IPS-18a (cell line): ENCODE measurements around the gene NSUN4.
A peak's percentile ranks its signal among the peaks of the same experiment; 100 is the strongest.

Source experiments
- H3K27ac ChIP-seq: one replicate; pipeline ENCODE4 v1.5.1; 2013; ENCODE audit warnings: low read length
- H3K27me3 ChIP-seq: one replicate; pipeline ENCODE4 v1.6.1; 2013; ENCODE audit warnings: mild to moderate bottlenecking, low read length; ENCODE audit not compliant: control insufficient read depth, insufficient read depth
- H3K36me3 ChIP-seq: one replicate; pipeline ENCODE4 v1.6.1; 2013; ENCODE audit warnings: low read depth, low read length; ENCODE audit not compliant: control insufficient read depth
- H3K4me1 ChIP-seq: one replicate; pipeline ENCODE4 v1.6.1; 2013; ENCODE audit warnings: low read depth, low read length; ENCODE audit not compliant: control insufficient read depth
- H3K4me3 ChIP-seq: one replicate; pipeline ENCODE4 v1.5.1; 2013; ENCODE audit warnings: low read length
- H3K9ac ChIP-seq: one replicate; pipeline ENCODE4 v1.6.1; 2013; ENCODE audit warnings: mild to moderate bottlenecking, low read length, moderate library complexity
- H3K9me3 ChIP-seq: one replicate; pipeline ENCODE4 v1.6.1; 2013; ENCODE audit warnings: low read depth, low read length; ENCODE audit not compliant: control insufficient read depth

The NSUN4 gene

DNA sequence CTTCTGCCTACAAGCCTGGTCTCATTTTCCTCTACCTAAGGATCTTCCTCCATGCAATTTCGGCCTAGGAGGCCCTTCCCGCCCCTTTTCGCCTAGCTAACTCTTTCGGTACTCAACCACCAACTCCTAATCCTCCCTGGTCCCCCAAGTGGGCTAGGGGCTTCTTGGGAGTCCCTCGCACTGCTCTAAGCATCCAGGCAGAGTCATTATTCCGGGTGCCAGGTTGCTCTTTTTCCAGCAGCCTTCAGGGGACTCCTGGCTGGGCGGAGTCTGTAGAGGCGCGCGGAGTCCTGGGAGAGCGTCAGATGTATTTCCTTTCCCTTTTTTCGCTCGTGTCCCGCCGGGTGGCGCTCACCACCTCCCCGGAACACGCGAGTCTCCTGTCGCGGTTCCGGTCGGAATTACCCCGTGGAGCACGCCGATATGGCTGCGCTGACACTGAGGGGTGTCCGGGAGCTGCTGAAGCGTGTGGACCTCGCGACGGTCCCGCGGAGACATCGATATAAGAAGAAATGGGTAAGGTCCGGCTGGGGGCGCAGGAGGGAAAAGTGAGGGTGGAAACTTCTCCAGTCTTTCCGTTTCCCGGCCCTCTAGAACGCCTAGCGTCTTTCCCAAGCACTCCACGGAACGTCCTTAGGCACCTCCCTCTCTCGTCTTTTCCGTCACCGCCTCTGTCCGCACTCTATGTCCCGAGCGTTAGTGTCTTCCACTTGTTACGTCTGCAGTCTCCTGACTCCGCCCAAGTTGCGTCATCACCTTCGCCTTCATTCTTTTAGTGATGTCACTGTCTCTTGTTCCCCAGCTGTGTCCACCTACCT is at the start of gene NSUN4:
Gene NSUN4 (plus strand): TSS at position 404 of the 818 bp plus-strand sequence. CDS start 20 bp downstream, at position 424.
- H3K27me3 ChIP-seq, result no peaks in the 10 kb centered on the region
- H3K27ac ChIP-seq, result peak within 1 kb of the TSS; percentile 96
- H3K4me3 ChIP-seq, result peak within 1 kb of the TSS; percentile 94
- no peaks in the 10 kb centered on the region for H3K9me3 ChIP-seq
- peaks cover 10% of the 10 kb centered on the region for H3K36me3 ChIP-seq
- H3K4me1 ChIP-seq, result peaks cover 3% of the 10 kb centered on the region
- H3K9ac ChIP-seq, result peak within 1 kb of the TSS; percentile 87

DNA sequence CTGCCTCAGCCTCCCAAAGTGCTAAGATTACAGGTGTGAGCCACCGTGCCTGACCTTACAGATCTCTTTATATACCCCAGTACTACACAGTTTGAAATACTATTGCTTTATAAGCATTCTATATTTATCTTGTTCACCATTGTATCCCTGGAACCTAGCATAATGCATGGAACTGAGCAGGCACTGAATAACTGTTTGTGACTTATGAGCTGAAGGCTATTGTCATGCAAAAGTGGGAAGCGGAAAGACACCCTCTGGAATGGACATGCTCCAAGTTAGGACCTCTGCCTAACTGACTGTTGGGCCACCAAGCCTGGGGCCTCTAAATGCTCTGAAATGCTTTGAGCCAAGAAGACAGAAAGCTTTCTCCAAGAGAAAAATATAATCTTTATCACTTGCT is 45.3 kb upstream of the NSUN4 start:
- no peaks in the 10 kb centered on the region for H3K27me3 ChIP-seq
- H3K27ac ChIP-seq, result no peak overlapping the region
- H3K9me3 ChIP-seq, result no peaks in the 10 kb centered on the region
- H3K4me3 ChIP-seq, result no peak overlapping the region
- H3K4me1 ChIP-seq, result peaks cover 10% of the 10 kb centered on the region
- H3K9ac ChIP-seq, result no peak overlapping the region
- peaks cover 29% of the 10 kb centered on the region for H3K36me3 ChIP-seq

DNA sequence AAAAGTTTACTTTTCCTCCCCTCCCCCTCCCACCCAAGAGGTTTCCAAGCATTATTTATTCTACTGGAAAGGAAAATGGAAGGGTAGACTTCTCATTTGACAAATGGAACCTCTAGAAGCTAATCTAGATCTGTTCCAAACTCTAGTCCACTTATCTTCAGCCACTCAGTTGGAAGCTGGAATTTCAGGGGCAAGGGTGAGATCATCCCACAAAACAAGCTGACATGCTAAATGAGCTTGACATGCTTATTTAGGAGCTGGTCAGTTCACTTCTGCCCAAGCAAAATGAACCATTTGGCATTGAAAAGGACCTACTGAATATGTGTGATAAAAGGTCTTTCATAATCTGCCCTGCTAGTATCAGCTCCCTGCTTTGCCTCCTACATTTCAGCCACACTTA is 42.2 kb upstream of the NSUN4 start:
- H3K4me3 ChIP-seq, result no peak overlapping the region
- H3K9ac ChIP-seq, result no peak overlapping the region
- peaks cover 18% of the 10 kb centered on the region for H3K4me1 ChIP-seq
- H3K9me3 ChIP-seq, result no peaks in the 10 kb centered on the region
- H3K36me3 ChIP-seq, result peaks cover 29% of the 10 kb centered on the region
- H3K27me3 ChIP-seq, result no peaks in the 10 kb centered on the region
- peak overlapping the region; percentile 8 for H3K27ac ChIP-seq

- H3K4me3 ChIP-seq, result peak overlapping the region; percentile 79
- H3K4me1 ChIP-seq, result peaks cover 18% of the 10 kb centered on the region
- no peak overlapping the region for H3K27ac ChIP-seq
- H3K36me3 ChIP-seq, result peaks cover 20% of the 10 kb centered on the region
- no peaks in the 10 kb centered on the region for H3K9me3 ChIP-seq
- H3K27me3 ChIP-seq, result no peaks in the 10 kb centered on the region
- H3K9ac ChIP-seq, result peak overlapping the region; percentile 81
Measured at GRCh38 chr1:46300673-46301405, 39.8 kb upstream of the NSUN4 start.

DNA sequence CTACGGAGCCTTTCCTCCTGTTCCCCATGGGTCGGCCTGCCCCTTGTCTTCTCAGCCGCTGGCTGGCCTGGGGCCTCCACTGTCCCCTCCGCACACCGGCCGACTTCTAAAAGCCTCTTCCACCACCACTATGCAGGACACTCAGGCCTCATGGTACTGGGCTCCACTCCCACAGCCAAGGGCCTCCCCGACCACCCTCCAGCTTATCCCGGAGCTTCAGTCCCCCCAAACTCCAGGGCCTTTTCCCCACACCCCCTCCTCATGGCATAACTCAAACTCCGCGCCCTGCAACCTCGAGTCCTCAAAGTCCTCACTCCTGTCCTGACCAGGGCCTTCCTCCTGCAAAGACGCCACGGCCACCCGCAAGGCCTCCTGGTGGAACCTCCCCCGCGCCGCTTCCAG is 39.2 kb upstream of the NSUN4 start:
- Histone ChIP-seq H3K27me3 (no peaks in the 10 kb centered on the region), H3K9me3 (no peaks in the 10 kb centered on the region), H3K36me3 (peaks cover 17% of the 10 kb centered on the region), H3K9ac (peak overlapping the region; percentile 81), H3K4me1 (peaks cover 18% of the 10 kb centered on the region), H3K27ac (no peak overlapping the region), H3K4me3 (peak overlapping the region; percentile 79)

DNA sequence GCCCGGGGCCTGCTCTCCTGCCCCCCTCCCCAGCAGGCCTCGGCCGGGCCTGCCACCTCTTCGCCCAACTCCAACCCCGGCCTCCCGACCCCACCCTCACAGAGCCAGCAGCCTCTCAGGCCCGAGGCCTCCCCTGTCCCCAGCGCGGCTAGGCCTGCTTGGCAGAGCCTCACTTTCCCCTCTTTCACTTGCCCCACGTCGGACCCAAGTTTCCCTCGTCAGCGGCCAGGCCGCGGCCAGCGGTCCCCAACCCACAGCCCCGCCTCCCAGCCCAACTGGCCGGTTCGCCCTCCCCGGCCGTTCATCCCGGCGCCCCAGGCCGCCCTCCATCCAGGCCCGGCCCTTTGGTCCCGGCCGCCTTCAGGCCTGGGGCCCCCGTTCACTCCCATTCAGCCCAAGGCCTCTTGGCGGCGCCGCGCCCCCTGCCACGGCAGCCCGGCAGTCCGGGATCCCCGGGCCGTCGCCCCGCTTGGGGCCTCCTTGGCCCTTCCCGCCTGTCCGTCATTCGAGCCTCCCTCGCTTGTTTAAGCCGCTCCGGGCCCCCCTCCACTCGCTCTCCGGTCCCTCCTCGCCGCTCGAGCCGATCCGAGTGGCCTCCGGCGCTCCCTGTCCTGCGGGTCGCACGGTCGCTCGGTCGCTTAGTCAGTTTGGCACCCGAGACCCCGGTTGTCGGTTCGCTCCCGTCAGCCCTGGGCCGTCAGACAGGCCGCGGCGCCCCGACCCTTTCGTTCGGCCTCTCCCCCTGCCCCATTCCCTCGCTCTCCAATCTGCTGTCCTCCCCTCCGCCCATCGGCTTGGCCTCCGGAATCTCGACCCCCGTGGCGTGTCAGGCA is 38.6 kb upstream of the NSUN4 start:
- no peaks in the 10 kb centered on the region for H3K9me3 ChIP-seq
- H3K27me3 ChIP-seq, result no peaks in the 10 kb centered on the region
- H3K9ac ChIP-seq, result peak overlapping the region; percentile 81
- H3K4me3 ChIP-seq, result peak overlapping the region; percentile 79
- peaks cover 18% of the 10 kb centered on the region for H3K4me1 ChIP-seq
- H3K36me3 ChIP-seq, result peaks cover 11% of the 10 kb centered on the region
- no peak overlapping the region for H3K27ac ChIP-seq

DNA sequence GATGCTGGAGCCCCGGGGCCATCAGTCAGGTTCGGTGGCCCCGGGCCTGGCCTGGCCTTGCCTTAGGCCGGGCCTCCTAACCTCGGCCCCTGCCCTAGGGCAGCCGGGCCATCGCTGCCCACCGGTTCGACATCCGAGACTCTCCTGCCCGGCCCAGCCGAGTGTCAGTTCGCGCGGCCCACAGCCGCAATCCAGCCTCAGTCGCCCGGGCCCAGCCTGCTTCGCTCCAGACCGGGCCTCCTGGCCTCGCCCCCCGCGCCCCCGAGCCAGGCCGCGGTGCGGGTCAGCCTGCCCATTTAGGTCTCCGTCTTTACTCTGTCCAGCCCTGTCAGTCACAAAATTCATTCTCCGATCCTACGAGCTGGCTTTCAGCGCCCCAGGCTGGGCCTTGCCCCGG is 38.0 kb upstream of the NSUN4 start:
- Histone ChIP-seq H3K27me3 (no peaks in the 10 kb centered on the region), H3K9ac (peak overlapping the region; percentile 81), H3K27ac (no peak overlapping the region), H3K36me3 (peaks cover 10% of the 10 kb centered on the region), H3K4me1 (peaks cover 23% of the 10 kb centered on the region), H3K9me3 (no peaks in the 10 kb centered on the region), H3K4me3 (peak overlapping the region; percentile 79)

DNA sequence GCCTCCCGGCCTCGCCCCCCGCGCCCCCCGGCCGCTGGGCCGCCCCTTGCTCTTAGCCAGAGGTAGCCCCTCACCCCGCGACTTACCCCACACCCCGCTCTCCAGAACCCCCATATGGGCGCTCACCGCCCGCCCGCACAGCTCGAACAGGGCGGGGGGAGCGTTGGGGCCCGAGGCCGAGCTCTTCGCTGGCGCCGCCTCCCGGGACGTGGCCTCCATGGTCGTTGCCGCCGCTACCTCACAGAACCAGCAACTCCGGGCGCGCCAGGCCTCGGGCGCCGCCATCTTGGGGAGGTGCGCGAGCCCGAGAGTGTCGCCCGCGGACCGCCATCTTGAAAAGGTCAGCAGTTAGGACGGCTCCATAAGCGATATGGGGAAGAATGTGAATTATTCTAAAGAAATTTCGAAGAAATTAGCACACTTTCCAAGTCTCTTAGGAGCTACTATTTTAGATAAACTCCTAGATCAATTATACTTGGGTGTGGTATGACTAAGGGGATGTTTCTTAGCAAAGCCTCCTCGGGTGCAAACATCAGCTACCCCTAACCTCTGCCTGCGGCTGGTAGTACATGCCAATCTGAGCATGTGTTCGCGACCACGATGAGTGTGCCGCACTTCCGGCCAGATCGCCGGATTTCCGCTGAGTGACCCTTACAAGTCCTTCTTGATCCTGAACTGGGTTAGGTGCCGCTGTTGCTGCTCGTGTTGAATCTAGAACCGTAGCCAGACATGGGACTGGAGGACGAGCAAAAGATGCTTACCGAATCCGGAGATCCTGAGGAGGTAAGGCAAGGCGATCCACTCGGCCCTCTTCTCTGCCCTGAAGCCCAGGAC is 37.4 kb upstream of the NSUN4 start, which contains the start of the genes LRRC41 and UQCRH:
Gene LRRC41 (minus strand): TSS at position 579 of the 834 bp plus-strand sequence. CDS start 294 bp downstream, at position 285.
Gene UQCRH (plus strand): TSS at position 661 of the 834 bp plus-strand sequence. CDS start 69 bp downstream, at position 730.
- H3K27ac ChIP-seq, result peak within 1 kb of the TSS; percentile 99

DNA sequence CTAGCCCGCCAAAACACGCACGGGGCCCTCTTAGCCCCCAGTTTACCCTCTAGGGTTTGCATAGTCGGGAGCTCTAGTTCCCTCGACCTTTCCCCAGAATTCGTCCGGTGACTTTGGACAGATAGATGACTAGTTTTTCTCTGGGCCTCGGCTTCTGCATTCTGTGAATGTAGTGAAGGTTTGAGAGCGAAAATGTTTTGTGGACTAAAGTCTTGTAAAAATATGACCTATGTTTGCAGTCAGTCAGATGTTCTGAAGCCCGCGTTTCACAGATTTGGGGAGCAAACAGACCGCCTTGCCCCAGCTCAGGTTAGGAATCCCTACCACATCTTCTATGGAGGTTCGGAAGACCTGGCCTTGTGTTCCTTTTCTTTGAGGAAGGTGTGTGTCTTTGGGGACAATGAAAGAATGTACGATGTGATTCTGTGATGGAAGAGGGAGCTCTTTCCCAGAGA is 36.7 kb upstream of the NSUN4 start:
- Histone ChIP-seq H3K27me3 (no peaks in the 10 kb centered on the region), H3K4me3 (peak overlapping the region; percentile 79), H3K4me1 (peaks cover 20% of the 10 kb centered on the region), H3K36me3 (peaks cover 13% of the 10 kb centered on the region), H3K9ac (peak overlapping the region; percentile 81), H3K27ac (peak overlapping the region; percentile 99), H3K9me3 (no peaks in the 10 kb centered on the region)

More for the DNA sequence above, 37.4 kb upstream of the NSUN4 start, which contains the start of the genes LRRC41 and UQCRH:
- Histone ChIP-seq H3K4me1 (peaks cover 27% of the 10 kb centered on the region), H3K4me3 (peak within 1 kb of the TSS; percentile 79), H3K9me3 (no peaks in the 10 kb centered on the region), H3K36me3 (peaks cover 7% of the 10 kb centered on the region), H3K27me3 (no peaks in the 10 kb centered on the region), H3K9ac (peak within 1 kb of the TSS; percentile 81)

GRCh38 chr1:46306159-46306530 is 34.5 kb upstream of the NSUN4 start:
- H3K9me3 ChIP-seq, result no peaks in the 10 kb centered on the region
- no peak overlapping the region for H3K27ac ChIP-seq
- H3K4me1 ChIP-seq, result peaks cover 10% of the 10 kb centered on the region
- no peaks in the 10 kb centered on the region for H3K27me3 ChIP-seq
- peaks cover 30% of the 10 kb centered on the region for H3K36me3 ChIP-seq
- H3K9ac ChIP-seq, result no peak overlapping the region
- H3K4me3 ChIP-seq, result no peak overlapping the region
